SK-N-SH treated with all-trans-retinoic acid at 6 μM for 48 hours (cell line): ENCODE results near the gene LRMDA.

Experiments used
- ARNTL ChIP-seq: fragments of 450-650 bp; formaldehyde crosslinking; IDR thresholded peaks from 2 replicates; pipeline ENCODE4 v1.5.0; 2020; ENCODE audit warnings: low read depth, mild to moderate bottlenecking, moderate library complexity, borderline replicate concordance
- GLIS3 ChIP-seq: fragments of 250-450 bp; sonication (Bioruptor Pico); IDR thresholded peaks from 2 replicates; pipeline ENCODE4 v1.5.0; 2020; ENCODE audit warnings: mild to moderate bottlenecking, moderate library complexity
- OSR1 ChIP-seq: fragments of 250-450 bp; sonication (Bioruptor Pico); IDR thresholded peaks from 2 replicates; pipeline ENCODE4 v1.8.0; 2022; ENCODE audit warnings: moderate library complexity, mild to moderate bottlenecking, inconsistent platforms
- PPARA ChIP-seq: fragments of 250-450 bp; sonication (Bioruptor Pico); IDR thresholded peaks from 2 replicates; pipeline ENCODE4 v1.5.0; 2020; ENCODE audit warnings: mild to moderate bottlenecking, borderline replicate concordance
- RARB ChIP-seq: fragments of 250-450 bp; sonication (Bioruptor Pico); IDR thresholded peaks from 2 replicates; pipeline ENCODE4 v1.8.0; 2021; ENCODE audit warnings: mild to moderate bottlenecking, moderate library complexity
- TCF4 ChIP-seq: fragments of 250-450 bp; sonication (Bioruptor Pico); IDR thresholded peaks from 2 replicates; pipeline ENCODE4 v1.8.0; 2021; ENCODE audit warnings: mild to moderate bottlenecking, moderate library complexity, borderline replicate concordance
- TOX ChIP-seq: fragments of 250-450 bp; sonication (Bioruptor Pico); IDR thresholded peaks from 2 replicates; pipeline ENCODE4 v1.8.0; 2021; ENCODE audit warnings: mild to moderate bottlenecking, moderate library complexity, borderline replicate concordance
- ZC3H10 ChIP-seq: fragments of 250-450 bp; sonication (Bioruptor Pico); IDR thresholded peaks from 2 replicates; pipeline ENCODE4 v1.5.1; 2021; ENCODE audit warnings: mild to moderate bottlenecking, moderate library complexity
- ZFP30 ChIP-seq: fragments of 450-650 bp; formaldehyde crosslinking; IDR thresholded peaks from 2 replicates; pipeline ENCODE4 v1.5.0; 2022; ENCODE audit warnings: mild to moderate bottlenecking, moderate library complexity
- ZNF565 ChIP-seq: fragments of 450-650 bp; formaldehyde crosslinking; conservative IDR thresholded peaks from 2 replicates; pipeline ENCODE4 v1.5.0; 2020; ENCODE audit warnings: low read depth, mild to moderate bottlenecking, moderate library complexity
- TF ChIP-seq, protein P1 (sequence below): fragments of 250-450 bp; sonication (Bioruptor Pico); IDR thresholded peaks from 2 replicates; pipeline ENCODE4 v1.8.0; 2020; ENCODE audit warnings: mild to moderate bottlenecking, moderate library complexity, borderline replicate concordance
- TF ChIP-seq, protein P2 (sequence below): fragments of 250-450 bp; sonication (Bioruptor Pico); IDR thresholded peaks from 2 replicates; pipeline ENCODE4 v1.5.1; 2020; ENCODE audit warnings: low read depth, mild to moderate bottlenecking, moderate library complexity
- TF ChIP-seq, protein P3 (sequence below): fragments of 250-450 bp; sonication (Bioruptor Pico); IDR thresholded peaks from 2 replicates; pipeline ENCODE4 v1.8.0; 2021; ENCODE audit warnings: low read depth, mild to moderate bottlenecking, moderate library complexity, borderline replicate concordance

DNA sequence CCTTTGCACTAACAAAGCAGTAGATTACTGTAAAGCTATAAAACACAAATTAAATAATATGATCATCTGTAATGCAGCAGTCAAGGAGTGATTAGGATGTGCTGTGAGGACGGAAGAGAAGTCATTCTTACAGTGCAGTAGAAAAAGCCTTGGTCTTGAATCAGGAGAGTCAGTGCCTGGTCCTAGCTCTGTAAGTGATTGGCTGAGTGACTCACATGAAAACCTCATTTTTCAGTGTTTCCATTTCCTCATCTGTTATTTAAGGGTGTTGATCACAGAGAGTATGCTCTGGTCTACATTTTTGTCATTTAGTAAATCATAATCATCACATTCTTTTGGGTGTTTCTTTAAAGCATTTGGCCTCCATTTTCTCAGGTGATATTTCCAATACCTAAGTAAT, 717.8 kb downstream of the LRMDA start:
- TF ChIP-seq PPARA (CRISPR knock-in tag): no peak
- no peak for TF ChIP-seq ZNF565 (CRISPR knock-in tag)
- TF ChIP-seq TCF4: no peak
- TF ChIP-seq ZFP30 (CRISPR knock-in tag): no peak
- no peak for TF ChIP-seq ZC3H10 (CRISPR knock-in tag)
- no peak for TF ChIP-seq RARB (CRISPR knock-in tag)
- TF ChIP-seq, protein P1, sequence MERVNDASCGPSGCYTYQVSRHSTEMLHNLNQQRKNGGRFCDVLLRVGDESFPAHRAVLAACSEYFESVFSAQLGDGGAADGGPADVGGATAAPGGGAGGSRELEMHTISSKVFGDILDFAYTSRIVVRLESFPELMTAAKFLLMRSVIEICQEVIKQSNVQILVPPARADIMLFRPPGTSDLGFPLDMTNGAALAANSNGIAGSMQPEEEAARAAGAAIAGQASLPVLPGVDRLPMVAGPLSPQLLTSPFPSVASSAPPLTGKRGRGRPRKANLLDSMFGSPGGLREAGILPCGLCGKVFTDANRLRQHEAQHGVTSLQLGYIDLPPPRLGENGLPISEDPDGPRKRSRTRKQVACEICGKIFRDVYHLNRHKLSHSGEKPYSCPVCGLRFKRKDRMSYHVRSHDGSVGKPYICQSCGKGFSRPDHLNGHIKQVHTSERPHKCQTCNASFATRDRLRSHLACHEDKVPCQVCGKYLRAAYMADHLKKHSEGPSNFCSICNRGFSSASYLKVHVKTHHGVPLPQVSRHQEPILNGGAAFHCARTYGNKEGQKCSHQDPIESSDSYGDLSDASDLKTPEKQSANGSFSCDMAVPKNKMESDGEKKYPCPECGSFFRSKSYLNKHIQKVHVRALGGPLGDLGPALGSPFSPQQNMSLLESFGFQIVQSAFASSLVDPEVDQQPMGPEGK (CRISPR knock-in tag): no peak
- no peak for TF ChIP-seq OSR1 (CRISPR knock-in tag)
- TF ChIP-seq GLIS3: no peak
- TF ChIP-seq, protein P2, sequence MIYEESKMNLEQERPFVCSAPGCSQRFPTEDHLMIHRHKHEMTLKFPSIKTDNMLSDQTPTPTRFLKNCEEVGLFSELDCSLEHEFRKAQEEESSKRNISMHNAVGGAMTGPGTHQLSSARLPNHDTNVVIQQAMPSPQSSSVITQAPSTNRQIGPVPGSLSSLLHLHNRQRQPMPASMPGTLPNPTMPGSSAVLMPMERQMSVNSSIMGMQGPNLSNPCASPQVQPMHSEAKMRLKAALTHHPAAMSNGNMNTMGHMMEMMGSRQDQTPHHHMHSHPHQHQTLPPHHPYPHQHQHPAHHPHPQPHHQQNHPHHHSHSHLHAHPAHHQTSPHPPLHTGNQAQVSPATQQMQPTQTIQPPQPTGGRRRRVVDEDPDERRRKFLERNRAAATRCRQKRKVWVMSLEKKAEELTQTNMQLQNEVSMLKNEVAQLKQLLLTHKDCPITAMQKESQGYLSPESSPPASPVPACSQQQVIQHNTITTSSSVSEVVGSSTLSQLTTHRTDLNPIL (CRISPR knock-in tag): no peak
- TF ChIP-seq TOX: no peak
- TF ChIP-seq, protein P3, sequence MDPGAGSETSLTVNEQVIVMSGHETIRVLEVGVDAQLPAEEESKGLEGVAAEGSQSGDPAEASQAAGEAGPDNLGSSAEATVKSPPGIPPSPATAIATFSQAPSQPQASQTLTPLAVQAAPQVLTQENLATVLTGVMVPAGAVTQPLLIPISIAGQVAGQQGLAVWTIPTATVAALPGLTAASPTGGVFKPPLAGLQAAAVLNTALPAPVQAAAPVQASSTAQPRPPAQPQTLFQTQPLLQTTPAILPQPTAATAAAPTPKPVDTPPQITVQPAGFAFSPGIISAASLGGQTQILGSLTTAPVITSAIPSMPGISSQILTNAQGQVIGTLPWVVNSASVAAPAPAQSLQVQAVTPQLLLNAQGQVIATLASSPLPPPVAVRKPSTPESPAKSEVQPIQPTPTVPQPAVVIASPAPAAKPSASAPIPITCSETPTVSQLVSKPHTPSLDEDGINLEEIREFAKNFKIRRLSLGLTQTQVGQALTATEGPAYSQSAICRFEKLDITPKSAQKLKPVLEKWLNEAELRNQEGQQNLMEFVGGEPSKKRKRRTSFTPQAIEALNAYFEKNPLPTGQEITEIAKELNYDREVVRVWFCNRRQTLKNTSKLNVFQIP: no peak
- TF ChIP-seq ARNTL (CRISPR knock-in tag): no peak
